Liver (tissue), 9 donors: ENCODE measurements around the gene PRRG3. TPM values are rescaled to one million over a fixed set of nuclear protein-coding genes. Genes with fewer than 3 reads are reported as not detected.

Source experiments
- DNase-seq: peaks from one replicate; pipeline ENCODE4 v3.0.0-alpha.2; 2017; ENCODE audit warnings: low spot score
- H3K27ac ChIP-seq, 2 donors: one replicate each; pipeline ENCODE4 v1.7.0; 2013; ENCODE audit warnings: inconsistent platforms in 2 of 2, low read length in 2 of 2, control low read depth in 1 of 2, low read depth in 1 of 2, mild to moderate bottlenecking in 1 of 2
- H3K27me3 ChIP-seq, 4 donors: one replicate each; pipeline versions ENCODE4 v1.6.1 to v1.7.0; 2013; ENCODE audit warnings: low read length in 3 of 4, inconsistent platforms in 1 of 4, mild to moderate bottlenecking in 1 of 4, moderate library complexity in 1 of 4; ENCODE audit not compliant: control insufficient read depth in 4 of 4, insufficient read depth in 4 of 4
- H3K36me3 ChIP-seq, 4 donors: one replicate each; pipeline versions ENCODE4 v1.6.1 to v1.7.0; 2013; ENCODE audit warnings: low read length in 3 of 4, mild to moderate bottlenecking in 3 of 4, low read depth in 1 of 4, moderate library complexity in 1 of 4; ENCODE audit not compliant: control insufficient read depth in 4 of 4, insufficient read depth in 3 of 4
- H3K4me1 ChIP-seq, 4 donors: one replicate each; pipeline versions ENCODE4 v1.6.1 to v1.7.0; 2013; ENCODE audit warnings: low read length in 3 of 4, mild to moderate bottlenecking in 3 of 4, moderate library complexity in 1 of 4; ENCODE audit not compliant: control insufficient read depth in 4 of 4, insufficient read depth in 4 of 4
- H3K4me3 ChIP-seq, 3 donors: one replicate each; pipeline versions ENCODE4 v1.6.1 to v1.7.0; 2013; ENCODE audit warnings: low read length in 3 of 3, control low read depth in 1 of 3, low read depth in 1 of 3, mild to moderate bottlenecking in 1 of 3
- H3K9ac ChIP-seq, 2 donors: one replicate each; pipeline ENCODE4 v1.7.0; 2013; ENCODE audit warnings: low read length in 2 of 2, mild to moderate bottlenecking in 2 of 2, moderate library complexity in 2 of 2, control low read depth in 1 of 2, low read depth in 1 of 2
- H3K9me3 ChIP-seq, 4 donors: one replicate each; pipeline versions ENCODE4 v1.6.1 to v1.7.0; 2013; ENCODE audit warnings: low read length in 3 of 4; ENCODE audit not compliant: control insufficient read depth in 4 of 4
- EGR1 ChIP-seq, 2 donors: IDR thresholded peaks; 2 replicates each; pipeline ENCODE4 v1.6.1; 2016 to 2018; ENCODE audit warnings: antibody characterized with exemption in 2 of 2, low read depth in 2 of 2
- FOXA1 ChIP-seq: IDR thresholded peaks from 2 replicates; pipeline ENCODE4 v1.6.1; 2016; ENCODE audit warnings: antibody characterized with exemption
- FOXA2 ChIP-seq: IDR thresholded peaks from 2 replicates; pipeline ENCODE4 v1.6.1; 2016; ENCODE audit warnings: antibody characterized with exemption
- GABPA ChIP-seq, 2 donors: IDR thresholded peaks in 1 of 2; conservative IDR thresholded peaks in 1 of 2; 2 replicates each; pipeline ENCODE4 v1.6.1; 2016; ENCODE audit warnings: antibody characterized with exemption in 2 of 2, mild to moderate bottlenecking in 1 of 2, moderate library complexity in 1 of 2
- HNF4A ChIP-seq, 2 donors: conservative IDR thresholded peaks; 2 replicates each; pipeline ENCODE4 v1.6.1; 2016; ENCODE audit warnings: antibody characterized with exemption in 2 of 2, mild to moderate bottlenecking in 2 of 2
- HNF4G ChIP-seq: IDR thresholded peaks from 2 replicates; pipeline ENCODE4 v1.6.1; 2016; ENCODE audit warnings: antibody characterized with exemption
- JUND ChIP-seq, 2 donors: IDR thresholded peaks; 2 replicates each; pipeline ENCODE4 v1.6.1; 2016; ENCODE audit warnings: antibody characterized with exemption in 2 of 2
- NR2F2 ChIP-seq: IDR thresholded peaks from 2 replicates; pipeline ENCODE4 v1.6.1; 2016; ENCODE audit warnings: antibody characterized with exemption
- RAD21 ChIP-seq, 2 donors: IDR thresholded peaks; 2 replicates each; pipeline ENCODE4 v1.6.1; 2016; ENCODE audit warnings: antibody characterized with exemption in 2 of 2, mild to moderate bottlenecking in 2 of 2
- RXRA ChIP-seq, 2 donors: IDR thresholded peaks; 2 replicates each; pipeline ENCODE4 v1.6.1; 2017 to 2018; ENCODE audit warnings: antibody characterized with exemption in 2 of 2, mild to moderate bottlenecking in 1 of 2
- SP1 ChIP-seq: IDR thresholded peaks from 2 replicates; pipeline ENCODE4 v1.6.1; 2018; ENCODE audit warnings: antibody characterized with exemption, mild to moderate bottlenecking
- TAF1 ChIP-seq: conservative IDR thresholded peaks from 2 replicates; pipeline ENCODE4 v1.6.1; 2016; ENCODE audit warnings: antibody characterized with exemption, mild to moderate bottlenecking
- YY1 ChIP-seq: IDR thresholded peaks from 2 replicates; pipeline ENCODE4 v1.6.1; 2016; ENCODE audit warnings: antibody characterized with exemption, mild to moderate bottlenecking
- WGBS: extraction: QIAGEN DNeasy Blood & Tissue Kit; methylation state at CpG from one replicate; pipeline ENCODE4 v1.1.7; 2013; 5-methylcytosine and 5-hydroxymethylcytosine counted together
- polyA plus RNA-seq, 2 donors: library from polyadenylated mRNA; stranded (reverse) in 1 of 2; unstranded in 1 of 2; fragments of 200-250 nt in 1 of 2; fragments of >200 nt in 1 of 2; fragmentation: Nextera tagmentation in 1 of 2; extraction: Ambion mirVana in 1 of 2; gene quantifications; one replicate each; pipeline versions ENCODE4 v1.2.1 to v1.2.3, GENCODE V29; 2013 to 2015
- total RNA-seq, 2 donors: library from RNA; depleted of rRNA; stranded (reverse); fragments of >200 nt; gene quantifications; one replicate each; pipeline ENCODE4 v1.2.3, GENCODE V29; 2014
- TF ChIP-seq, protein P1 (sequence below): IDR thresholded peaks from 2 replicates; pipeline ENCODE4 v1.6.1; 2016; ENCODE audit warnings: antibody characterized with exemption
- TF ChIP-seq, protein P2 (sequence below): IDR thresholded peaks from 2 replicates; pipeline ENCODE4 v1.6.1; 2016; ENCODE audit warnings: antibody characterized with exemption, mild to moderate bottlenecking
- TF ChIP-seq, protein P3 (sequence below): IDR thresholded peaks from 2 replicates; pipeline ENCODE4 v1.6.1; 2016; ENCODE audit warnings: antibody characterized with exemption
- TF ChIP-seq, protein P4 (sequence below): IDR thresholded peaks from 2 replicates; pipeline ENCODE4 v1.6.1; 2016; ENCODE audit warnings: antibody characterized with exemption
- TF ChIP-seq, protein P5 (sequence below): fragments of 150-350 bp; IDR thresholded peaks from 2 replicates; pipeline ENCODE4 v1.5.1; 2017; ENCODE audit warnings: improper control_type of control experiment, low read depth, low read length; ENCODE audit not compliant: missing input control
- donor health status: healthy.
- donor health status: healthy.
- donor health status: healthy.
- donor health status: healthy.
- donor health status: healthy.

The PRRG3 gene
- total and polyA plus RNA-seq, 4 donors, result under 0.01 to 0.05 (median 0.01) TPM; not detected in 1

DNA sequence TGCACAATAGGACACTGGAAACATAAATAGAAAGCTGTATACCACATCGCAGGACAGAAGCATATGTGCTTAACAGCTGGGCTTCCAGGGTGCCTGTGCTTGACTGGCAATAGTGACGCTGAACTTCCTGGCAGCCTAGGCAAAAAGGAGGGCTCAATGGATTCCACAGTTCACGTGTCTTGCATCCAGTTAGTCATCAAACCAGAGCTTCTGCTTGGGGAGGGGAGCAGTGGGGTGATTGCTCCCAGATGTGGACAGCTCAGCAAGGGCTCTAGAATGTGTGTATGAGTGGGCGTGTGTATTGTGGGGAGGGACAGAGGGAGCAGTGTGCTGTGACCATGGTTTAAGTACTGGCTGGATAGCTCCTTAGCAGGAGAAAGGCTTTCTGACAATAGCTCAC is 2.3 kb downstream of the PRRG3 start:
- WGBS, result 77% methylated on average over 4 of the region's 4 CpGs
- no peaks in the 10 kb centered on the region for H3K9me3 ChIP-seq
- no peaks in the 10 kb centered on the region for H3K27me3 ChIP-seq
- TF ChIP-seq NR2F2, result no peak
- TF ChIP-seq EGR1 (IDR thresholded peaks at IDR 0.05; ENCODE audit: low read depth in 2 of 2), result no peak
- TF ChIP-seq, protein P1, sequence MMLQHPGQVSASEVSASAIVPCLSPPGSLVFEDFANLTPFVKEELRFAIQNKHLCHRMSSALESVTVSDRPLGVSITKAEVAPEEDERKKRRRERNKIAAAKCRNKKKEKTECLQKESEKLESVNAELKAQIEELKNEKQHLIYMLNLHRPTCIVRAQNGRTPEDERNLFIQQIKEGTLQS, result no peak
- TF ChIP-seq YY1, result no peak
- TF ChIP-seq GABPA (IDR thresholded peaks at IDR 0.05 in 1 of 2, conservative IDR thresholded peaks at IDR 0.05 in 1 of 2), result no peak
- TF ChIP-seq, protein P2, sequence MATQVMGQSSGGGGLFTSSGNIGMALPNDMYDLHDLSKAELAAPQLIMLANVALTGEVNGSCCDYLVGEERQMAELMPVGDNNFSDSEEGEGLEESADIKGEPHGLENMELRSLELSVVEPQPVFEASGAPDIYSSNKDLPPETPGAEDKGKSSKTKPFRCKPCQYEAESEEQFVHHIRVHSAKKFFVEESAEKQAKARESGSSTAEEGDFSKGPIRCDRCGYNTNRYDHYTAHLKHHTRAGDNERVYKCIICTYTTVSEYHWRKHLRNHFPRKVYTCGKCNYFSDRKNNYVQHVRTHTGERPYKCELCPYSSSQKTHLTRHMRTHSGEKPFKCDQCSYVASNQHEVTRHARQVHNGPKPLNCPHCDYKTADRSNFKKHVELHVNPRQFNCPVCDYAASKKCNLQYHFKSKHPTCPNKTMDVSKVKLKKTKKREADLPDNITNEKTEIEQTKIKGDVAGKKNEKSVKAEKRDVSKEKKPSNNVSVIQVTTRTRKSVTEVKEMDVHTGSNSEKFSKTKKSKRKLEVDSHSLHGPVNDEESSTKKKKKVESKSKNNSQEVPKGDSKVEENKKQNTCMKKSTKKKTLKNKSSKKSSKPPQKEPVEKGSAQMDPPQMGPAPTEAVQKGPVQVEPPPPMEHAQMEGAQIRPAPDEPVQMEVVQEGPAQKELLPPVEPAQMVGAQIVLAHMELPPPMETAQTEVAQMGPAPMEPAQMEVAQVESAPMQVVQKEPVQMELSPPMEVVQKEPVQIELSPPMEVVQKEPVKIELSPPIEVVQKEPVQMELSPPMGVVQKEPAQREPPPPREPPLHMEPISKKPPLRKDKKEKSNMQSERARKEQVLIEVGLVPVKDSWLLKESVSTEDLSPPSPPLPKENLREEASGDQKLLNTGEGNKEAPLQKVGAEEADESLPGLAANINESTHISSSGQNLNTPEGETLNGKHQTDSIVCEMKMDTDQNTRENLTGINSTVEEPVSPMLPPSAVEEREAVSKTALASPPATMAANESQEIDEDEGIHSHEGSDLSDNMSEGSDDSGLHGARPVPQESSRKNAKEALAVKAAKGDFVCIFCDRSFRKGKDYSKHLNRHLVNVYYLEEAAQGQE, result no peak
- no peak for TF ChIP-seq JUND (IDR thresholded peaks at IDR 0.05)
- no peak for TF ChIP-seq TAF1
- TF ChIP-seq HNF4A (conservative IDR thresholded peaks at IDR 0.05), result no peak
- no peak for TF ChIP-seq HNF4G
- TF ChIP-seq, protein P3, sequence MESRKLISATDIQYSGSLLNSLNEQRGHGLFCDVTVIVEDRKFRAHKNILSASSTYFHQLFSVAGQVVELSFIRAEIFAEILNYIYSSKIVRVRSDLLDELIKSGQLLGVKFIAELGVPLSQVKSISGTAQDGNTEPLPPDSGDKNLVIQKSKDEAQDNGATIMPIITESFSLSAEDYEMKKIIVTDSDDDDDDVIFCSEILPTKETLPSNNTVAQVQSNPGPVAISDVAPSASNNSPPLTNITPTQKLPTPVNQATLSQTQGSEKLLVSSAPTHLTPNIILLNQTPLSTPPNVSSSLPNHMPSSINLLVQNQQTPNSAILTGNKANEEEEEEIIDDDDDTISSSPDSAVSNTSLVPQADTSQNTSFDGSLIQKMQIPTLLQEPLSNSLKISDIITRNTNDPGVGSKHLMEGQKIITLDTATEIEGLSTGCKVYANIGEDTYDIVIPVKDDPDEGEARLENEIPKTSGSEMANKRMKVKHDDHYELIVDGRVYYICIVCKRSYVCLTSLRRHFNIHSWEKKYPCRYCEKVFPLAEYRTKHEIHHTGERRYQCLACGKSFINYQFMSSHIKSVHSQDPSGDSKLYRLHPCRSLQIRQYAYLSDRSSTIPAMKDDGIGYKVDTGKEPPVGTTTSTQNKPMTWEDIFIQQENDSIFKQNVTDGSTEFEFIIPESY, result no peak
- no peak for TF ChIP-seq SP1
- TF ChIP-seq, protein P4, sequence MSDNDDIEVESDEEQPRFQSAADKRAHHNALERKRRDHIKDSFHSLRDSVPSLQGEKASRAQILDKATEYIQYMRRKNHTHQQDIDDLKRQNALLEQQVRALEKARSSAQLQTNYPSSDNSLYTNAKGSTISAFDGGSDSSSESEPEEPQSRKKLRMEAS, result no peak
- no peak for TF ChIP-seq FOXA2
- TF ChIP-seq, protein P5, sequence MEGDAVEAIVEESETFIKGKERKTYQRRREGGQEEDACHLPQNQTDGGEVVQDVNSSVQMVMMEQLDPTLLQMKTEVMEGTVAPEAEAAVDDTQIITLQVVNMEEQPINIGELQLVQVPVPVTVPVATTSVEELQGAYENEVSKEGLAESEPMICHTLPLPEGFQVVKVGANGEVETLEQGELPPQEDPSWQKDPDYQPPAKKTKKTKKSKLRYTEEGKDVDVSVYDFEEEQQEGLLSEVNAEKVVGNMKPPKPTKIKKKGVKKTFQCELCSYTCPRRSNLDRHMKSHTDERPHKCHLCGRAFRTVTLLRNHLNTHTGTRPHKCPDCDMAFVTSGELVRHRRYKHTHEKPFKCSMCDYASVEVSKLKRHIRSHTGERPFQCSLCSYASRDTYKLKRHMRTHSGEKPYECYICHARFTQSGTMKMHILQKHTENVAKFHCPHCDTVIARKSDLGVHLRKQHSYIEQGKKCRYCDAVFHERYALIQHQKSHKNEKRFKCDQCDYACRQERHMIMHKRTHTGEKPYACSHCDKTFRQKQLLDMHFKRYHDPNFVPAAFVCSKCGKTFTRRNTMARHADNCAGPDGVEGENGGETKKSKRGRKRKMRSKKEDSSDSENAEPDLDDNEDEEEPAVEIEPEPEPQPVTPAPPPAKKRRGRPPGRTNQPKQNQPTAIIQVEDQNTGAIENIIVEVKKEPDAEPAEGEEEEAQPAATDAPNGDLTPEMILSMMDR, result no peak
- no peak for TF ChIP-seq RAD21 (IDR thresholded peaks at IDR 0.05)
- no peak for TF ChIP-seq RXRA (IDR thresholded peaks at IDR 0.05)
- TF ChIP-seq FOXA1, result no peak
- DNase-seq, result no peak
- no peak overlapping the region for H3K4me3 ChIP-seq
- H3K27ac ChIP-seq, result no peak overlapping the region
- H3K4me1 ChIP-seq, result peaks cover 0 to 3% (median 0%) of the 10 kb centered on the region in 4 donors
- no peak overlapping the region for H3K9ac ChIP-seq
- no peaks in the 10 kb centered on the region for H3K36me3 ChIP-seq
